Cardiac fibroblast (primary cell): ENCODE data around the gene PNMA8C.

Experiments used
- DNase-seq, 2 donors: peaks; one replicate each; pipeline versions ENCODE4 v3.0.0 to v3.0.0-alpha.2; 2010; ENCODE audit warnings: low read depth in 2 of 2
- H3K4me3 ChIP-seq, 2 donors: replicated peaks in 1 of 2; 1 replicate in 1 of 2; 2 replicates in 1 of 2; pipeline ENCODE4 v1.5.1; 2011; ENCODE audit warnings: low read depth in 2 of 2, low read length in 2 of 2, mild to moderate bottlenecking in 2 of 2, moderate library complexity in 1 of 2
- TF ChIP-seq, protein P1 (sequence below): IDR thresholded peaks from one replicate; pipeline ENCODE4 v1.5.1; 2011; ENCODE audit warnings: low read depth, mild to moderate bottlenecking, low read length, inconsistent platforms

Gene PNMA8C

DNA sequence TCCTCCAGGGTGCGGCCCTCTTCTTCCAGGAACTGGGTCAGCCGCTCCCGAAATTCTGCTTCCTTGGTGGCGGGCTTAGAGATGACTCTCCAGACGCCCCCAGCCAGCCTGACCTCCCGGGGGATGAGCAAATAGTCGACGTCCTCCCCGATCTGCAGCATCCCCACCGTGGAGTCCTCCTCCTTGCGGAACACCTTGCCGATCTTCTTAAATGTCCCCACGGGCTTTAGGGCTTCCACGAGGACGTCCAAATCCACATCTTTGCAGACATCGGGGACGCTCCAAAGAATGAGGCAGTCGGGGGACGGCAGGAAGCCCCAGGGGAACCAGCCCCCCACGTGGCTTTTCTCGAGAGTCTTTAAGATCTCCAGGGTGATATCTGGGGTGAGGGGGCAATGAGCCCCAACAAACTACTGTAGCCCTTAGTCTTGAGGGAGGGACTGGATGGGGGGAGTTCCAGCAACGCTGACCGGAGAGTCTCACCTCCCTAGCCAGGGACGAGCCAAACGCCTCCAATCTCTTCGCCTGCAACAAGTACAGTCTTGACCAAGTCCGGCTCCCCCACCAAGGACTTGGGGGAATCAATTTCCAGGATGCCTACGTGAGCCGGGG lies 16.0 kb downstream of the PNMA8C start:
- peak overlapping the region; percentile 55 to 74 for H3K4me3 ChIP-seq
- no peak for DNase-seq
- TF ChIP-seq, protein P1, sequence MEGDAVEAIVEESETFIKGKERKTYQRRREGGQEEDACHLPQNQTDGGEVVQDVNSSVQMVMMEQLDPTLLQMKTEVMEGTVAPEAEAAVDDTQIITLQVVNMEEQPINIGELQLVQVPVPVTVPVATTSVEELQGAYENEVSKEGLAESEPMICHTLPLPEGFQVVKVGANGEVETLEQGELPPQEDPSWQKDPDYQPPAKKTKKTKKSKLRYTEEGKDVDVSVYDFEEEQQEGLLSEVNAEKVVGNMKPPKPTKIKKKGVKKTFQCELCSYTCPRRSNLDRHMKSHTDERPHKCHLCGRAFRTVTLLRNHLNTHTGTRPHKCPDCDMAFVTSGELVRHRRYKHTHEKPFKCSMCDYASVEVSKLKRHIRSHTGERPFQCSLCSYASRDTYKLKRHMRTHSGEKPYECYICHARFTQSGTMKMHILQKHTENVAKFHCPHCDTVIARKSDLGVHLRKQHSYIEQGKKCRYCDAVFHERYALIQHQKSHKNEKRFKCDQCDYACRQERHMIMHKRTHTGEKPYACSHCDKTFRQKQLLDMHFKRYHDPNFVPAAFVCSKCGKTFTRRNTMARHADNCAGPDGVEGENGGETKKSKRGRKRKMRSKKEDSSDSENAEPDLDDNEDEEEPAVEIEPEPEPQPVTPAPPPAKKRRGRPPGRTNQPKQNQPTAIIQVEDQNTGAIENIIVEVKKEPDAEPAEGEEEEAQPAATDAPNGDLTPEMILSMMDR, result no peak

DNA sequence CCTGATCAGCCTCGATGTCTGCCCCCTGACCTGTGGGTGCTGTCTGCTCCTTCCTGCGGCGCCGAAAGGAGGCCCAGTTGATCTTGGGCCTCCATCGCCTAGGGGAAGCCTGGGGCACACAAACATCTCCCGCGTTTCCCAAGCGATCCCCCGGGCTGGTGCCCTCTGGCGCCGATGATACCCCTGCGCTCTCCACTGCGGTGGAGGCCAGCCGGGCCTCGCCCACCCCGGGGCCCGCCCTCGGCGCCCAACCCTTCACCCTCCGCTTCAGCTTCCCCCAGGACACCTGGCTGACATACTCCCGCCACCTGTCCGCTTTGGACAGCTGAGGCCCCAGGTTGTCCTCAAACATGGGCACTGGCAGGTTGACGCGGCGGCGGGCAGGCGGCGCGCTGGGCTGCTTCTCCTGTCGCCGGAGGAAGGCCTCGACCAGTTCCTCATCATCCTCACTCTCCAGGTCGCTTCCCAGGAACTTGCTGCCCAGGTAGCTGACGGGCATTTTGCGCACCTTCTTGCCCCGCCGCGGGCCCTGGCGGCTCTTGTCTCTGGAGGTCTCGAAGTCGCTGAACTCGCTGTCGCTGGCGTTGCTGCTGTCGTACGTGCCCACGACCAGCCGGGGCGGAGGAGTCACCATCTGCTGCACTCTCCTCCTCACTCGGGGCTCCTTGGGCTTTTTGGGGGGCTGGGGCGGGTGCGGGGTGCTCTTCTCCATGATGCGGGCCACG lies 16.6 kb downstream of the PNMA8C start:
- peak overlapping the region; percentile 55 to 74 for H3K4me3 ChIP-seq
- no peak for DNase-seq
- TF ChIP-seq, protein P1, result no peak

DNA sequence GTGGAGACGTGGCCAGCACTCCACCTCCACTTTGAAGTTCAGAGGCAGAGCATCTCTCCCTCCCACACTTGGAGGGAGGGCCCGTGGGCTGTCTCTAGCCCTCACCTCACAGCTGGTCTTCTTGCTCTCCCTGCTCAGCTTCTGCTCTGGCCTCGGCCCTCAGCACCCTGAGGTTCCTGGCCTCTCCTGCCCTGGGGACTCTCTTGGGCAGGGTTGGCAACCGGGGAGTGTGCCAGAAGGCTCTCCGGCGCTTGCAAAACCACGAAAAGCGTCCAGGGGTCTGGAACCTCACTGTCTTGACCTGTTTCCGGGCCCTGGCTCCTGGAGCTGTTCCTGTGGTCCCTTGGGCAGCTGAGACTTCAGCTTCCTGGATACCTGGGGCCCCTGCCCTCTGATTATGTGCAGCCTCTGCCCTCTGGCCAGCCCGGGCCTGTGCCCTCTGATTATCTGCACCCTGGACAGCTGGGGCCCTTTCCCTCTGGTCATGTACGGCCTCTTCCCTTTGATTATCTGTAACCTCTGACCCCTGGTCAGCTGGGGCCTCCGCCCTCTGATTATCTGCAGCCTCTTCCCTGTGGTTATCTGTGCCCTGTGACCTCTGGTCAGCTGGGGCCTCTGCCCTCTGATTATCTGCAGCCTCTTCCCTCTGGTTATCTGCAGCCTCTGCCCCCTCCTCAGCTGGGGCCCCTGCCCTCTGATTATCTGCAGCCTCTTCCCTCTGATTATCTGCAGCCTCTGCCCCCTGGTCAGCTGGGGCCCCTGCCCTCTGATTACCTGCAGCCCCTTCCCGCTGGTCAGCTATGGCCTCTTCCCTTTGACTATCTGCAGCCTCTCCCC lies 17.4 kb downstream of the PNMA8C start:
- TF ChIP-seq, protein P1, result no peak
- no peak for DNase-seq
- H3K4me3 ChIP-seq, result peak overlapping the region; percentile 55 to 74

DNA sequence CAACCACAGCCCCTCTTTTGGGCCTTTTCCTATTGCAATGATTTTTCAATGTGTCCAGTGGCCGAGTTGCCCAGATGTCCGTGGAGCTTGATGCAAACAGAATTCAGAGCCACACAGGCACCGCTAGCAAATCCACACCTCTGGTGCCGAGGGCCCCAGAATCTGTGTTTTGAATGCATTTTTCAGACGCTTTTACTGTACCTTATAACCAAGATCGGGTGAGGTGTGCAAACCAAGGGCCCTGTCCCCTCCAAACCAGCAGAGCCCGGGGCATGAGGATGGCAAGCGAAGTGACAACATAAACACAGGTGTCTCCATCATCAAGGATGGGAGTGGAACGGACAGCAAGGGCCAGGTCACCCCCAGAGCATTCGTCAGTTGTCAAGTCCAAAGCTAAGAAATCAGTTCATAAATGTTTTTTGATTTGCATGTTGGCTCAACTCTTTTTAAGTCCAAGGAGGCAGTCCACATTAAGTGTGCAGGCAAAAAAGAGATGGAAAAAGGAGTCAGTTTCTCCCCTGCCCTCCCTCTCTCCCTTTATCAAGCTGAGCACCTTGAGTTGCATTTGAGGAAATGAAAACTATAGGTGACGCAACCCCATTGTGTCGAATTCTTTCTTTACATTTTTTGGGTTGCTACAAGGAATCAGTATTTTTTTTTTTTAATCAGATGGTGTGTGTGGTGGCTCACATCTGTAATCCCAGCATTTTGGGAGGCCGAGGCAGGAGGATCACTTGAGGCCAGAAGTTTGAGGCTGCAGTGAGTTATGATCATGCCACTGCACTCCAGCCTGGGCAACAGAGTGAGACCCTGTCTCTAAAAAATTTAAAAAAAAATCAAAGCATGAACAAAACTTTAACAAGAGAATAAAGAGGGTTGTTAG lies 18.3 kb downstream of the PNMA8C start:
- H3K4me3 ChIP-seq, result peak overlapping the region; percentile 55 to 74
- TF ChIP-seq, protein P1, result no peak
- DNase-seq, result no peak

DNA sequence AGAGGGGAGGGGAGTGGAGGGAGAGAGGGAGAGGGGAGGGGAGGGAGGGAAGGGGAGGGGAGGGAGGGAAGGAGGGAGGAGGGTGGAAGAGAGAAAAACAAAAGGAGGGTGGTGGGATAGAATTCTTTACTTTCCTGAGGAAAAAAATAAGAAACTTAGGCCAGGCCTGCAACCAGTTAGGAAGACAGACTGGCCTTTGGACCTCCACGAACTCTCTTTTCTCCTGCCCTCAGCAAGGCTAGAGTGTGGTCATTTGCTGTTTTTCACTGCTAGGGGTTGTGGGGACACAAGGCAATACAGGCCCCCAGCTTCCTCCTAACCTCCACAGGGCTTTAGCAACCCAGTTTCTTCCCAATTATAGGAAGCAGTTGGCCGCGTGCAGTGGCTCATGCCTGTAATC lies 19.5 kb downstream of the PNMA8C start:
- no peak for DNase-seq
- no peak overlapping the region for H3K4me3 ChIP-seq
- TF ChIP-seq, protein P1, result no peak

DNA sequence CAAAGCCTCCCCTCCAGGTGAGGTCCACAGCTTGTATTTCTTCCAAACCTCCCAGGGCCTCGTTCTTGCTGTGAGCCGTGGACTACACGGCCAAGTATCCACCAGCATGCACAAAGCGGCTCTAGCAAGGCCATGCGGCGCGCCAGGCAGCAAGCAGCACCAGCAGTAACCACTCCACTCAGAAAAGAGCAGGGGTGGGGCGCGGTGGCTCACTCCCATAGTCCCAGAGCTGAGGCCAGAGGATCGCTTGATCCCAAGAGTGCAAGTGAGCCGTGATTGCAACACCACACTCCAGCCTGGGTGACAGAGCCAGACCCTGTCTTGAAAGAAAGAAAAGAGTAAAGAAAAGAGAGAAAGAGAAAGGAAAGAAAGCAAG lies 20.1 kb downstream of the PNMA8C start:
- no peak overlapping the region for H3K4me3 ChIP-seq
- peak in 1 of 2 donors; percentile 70 for DNase-seq

More for the DNA sequence above, 20.1 kb downstream of the PNMA8C start:
- TF ChIP-seq, protein P1, result no peak
